ENCODE results near the gene ATP2A3. TPM values are rescaled to one million over a fixed set of nuclear protein-coding genes. Genes with fewer than 3 reads are reported as not detected.

The ATP2A3 gene
- total RNA-seq, 2 donors from 2014 or later: 27.5 to 27.7 TPM

GRCh38 chr17:3921502-3922319, 42.5 kb downstream of the ATP2A3 start:
- intact Hi-C loops (cut with DNase I): no loop called here
- peak; percentile 89 for DNase-seq (ENCODE audit: low spot score)

DNA sequence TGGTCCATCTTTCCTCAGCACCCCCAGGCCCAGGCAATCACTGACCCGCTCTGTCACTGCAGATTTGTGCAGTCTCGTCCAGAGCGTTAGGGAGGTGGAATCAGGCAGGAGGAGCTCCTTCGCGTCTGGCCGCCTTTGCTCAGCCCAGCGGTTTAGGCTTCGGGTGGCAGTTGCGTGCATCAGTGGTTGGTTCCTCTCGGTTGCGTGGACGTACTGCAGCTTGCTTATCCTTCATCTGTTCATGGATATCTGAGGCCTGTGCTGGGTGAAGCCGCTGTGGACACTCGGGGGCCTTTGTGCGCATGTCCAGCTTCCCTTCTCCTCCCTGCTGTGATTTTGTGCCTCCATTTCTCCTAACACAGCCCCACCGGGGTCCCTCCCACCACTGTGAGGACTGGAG, 43.2 kb downstream of the ATP2A3 start:
- DNase-seq (ENCODE audit: low spot score): no peak
- intact Hi-C loops (cut with DNase I): no loop called here

DNA sequence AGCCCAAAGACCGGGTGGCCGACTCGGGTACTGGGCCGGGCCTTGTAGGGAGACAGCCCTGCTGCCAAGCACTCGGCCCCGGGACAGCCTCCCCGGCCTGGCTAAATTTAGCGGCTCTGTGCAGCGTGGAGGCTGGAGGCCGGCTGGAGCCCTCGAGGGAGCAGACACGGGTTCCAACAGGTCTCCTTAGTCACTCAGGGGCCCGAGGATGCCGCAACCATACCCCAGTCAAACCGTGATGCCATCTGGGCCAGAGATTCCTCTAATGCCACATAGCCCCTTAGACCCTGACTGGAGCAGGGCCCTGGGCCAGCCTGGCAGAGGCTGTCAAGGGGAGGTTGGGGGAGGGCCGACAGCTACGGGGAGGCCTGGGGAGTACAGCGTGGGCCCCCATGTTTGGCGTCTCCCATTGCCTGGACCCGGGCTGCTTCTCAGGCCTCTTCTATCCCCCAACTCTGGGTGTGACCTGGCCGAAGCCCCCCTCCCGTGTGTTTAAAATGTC, 45.1 kb downstream of the ATP2A3 start:
- peak; percentile 92 for DNase-seq (ENCODE audit: low spot score)
- intact Hi-C loops (cut with DNase I): loop anchor here in 1 of 2 donors (10.0 kb wide), 1 partner anchor 86 kb away; no protein-coding TSS in a partner anchor

DNA sequence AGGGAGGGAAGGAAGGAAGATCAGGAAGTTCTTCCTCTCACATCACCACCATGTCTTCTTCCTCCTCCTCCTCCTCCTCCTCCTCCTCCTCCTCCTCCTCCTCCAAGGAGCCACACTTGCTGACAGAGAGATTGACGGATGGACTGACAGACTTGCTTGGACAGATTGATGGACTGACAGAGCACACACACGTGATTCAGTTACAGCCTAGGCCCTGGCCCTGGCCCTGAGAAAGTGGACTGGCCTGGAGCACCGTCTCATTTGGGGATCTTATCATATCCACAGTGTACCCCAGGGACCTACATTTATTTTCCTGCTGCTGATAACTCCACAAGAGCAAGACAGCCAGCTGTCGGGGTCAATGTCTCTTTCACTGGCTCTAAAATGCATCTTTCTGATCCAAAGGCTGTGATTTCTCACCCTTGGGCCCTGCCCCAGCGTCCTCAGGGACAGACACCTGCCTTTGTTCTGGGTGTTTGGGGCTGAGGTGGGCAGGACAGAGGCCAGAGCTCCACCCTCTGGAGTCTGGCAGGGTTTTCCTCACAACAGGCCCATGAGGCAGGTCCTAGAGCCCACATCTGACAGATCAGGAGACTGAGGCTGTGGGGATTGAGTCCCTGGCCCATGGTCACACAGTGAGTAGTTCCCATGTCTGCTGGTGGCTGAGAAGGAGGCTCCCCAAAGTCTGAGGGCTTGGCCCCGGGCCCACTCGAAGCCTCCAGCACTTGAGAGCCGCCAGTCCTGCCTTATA, 45.7 kb downstream of the ATP2A3 start:
- intact Hi-C loops (cut with DNase I): loop anchor here in 1 of 2 donors (10.0 kb wide), 1 partner anchor 86 kb away; no protein-coding TSS in a partner anchor
- DNase-seq (ENCODE audit: low spot score): no peak

DNA sequence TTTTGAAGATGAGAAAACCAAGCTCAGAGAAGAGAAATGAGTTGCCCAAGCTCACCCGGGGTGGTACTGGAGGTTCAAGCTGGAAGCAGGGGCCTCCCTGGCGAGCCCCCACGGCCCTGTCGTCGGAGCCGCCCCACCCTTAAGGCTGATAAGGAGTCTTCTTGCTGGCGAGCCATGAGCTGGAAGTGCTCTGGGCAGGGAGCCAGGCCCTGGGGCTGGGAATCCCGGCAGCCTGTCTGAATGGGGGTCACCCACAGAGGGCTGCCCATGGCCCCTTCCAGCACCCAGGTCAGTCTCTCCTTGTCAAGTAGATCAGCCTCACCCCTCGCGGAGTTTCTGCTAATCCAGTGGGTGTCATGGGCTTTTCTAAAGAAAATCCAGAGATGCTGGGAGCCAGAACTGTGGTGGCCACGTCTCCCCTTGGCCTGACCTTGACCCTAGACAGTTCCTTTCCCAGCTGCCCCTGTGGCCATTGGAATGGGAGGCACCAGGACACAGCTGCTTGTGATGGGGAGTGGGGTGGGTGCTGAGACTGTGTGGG, 46.8 kb downstream of the ATP2A3 start:
- DNase-seq (ENCODE audit: low spot score): peak; percentile 90
- intact Hi-C loops (cut with DNase I): loop anchor here in 1 of 2 donors (10.0 kb wide), 1 partner anchor 87 kb away; no protein-coding TSS in a partner anchor

DNA sequence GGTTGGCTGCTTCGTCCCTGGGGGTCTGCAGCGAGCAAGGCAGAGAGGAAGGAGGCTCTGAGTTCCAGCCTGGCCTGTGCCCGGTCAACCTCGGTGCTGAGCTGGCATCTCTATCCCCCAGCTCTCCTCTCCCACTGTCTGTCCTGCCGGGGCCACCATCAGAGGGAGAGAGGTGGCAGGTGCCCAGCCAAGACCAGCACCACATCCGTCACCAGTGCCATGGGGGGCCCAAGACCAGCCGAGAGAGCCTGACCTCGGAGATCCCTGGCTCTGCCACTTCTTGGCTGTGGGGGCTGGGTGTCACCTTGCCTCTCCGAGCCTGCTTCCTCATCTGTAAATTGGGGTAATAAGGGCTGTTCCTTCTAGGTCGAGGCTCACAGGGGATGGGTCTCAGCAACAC, 47.4 kb downstream of the ATP2A3 start:
- intact Hi-C loops (cut with DNase I): loop anchor here in 1 of 2 donors (10.0 kb wide), 1 partner anchor 88 kb away; no protein-coding TSS in a partner anchor
- DNase-seq (ENCODE audit: low spot score): peak; percentile 79

DNA sequence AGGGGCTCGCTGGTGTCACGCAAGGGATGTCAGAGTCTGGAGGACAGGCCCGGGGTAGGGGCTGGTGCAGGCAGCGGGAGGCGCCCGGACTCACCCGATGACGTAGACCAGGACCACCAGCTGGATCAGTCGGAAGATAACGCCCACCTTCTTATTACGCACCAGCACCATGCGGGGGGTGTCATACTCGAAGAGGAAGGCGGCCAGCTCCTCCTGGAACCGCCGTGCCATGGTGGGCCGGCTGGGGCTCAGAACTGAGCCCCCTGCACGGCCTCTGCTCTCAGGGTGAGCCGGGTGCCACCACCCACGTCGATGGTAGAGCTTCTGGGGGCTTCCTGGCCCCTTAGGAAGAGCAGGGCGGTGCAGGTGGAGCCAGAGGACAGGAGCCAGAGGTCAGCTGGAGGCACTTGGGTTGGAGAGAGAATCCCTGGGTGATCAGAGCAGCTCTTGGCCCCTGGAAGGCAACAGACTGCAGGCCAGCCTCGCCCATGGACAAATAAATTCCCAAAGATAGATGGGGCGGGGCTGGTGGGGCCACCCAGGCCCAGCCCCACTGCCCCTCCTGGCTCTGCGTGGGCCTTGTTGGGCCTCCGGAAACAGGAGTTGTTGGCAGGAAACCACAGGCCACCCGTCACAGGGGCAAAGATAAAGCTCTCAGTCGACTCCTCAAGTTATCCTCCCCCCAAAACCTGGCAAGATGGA, 48.1 kb downstream of the ATP2A3 start, which contains the start of gene P2RX1:
P2RX1 (minus strand) TSS at position 471 of the 702 bp plus-strand sequence; CDS start at position 231, 240 bp downstream.
- DNase-seq (ENCODE audit: low spot score): peak; percentile 87
- intact Hi-C loops (cut with DNase I): loop anchor here in 1 of 2 donors (2.0 to 10.0 kb wide), 2 partner anchors 63 to 89 kb away; no protein-coding TSS in a partner anchor

DNA sequence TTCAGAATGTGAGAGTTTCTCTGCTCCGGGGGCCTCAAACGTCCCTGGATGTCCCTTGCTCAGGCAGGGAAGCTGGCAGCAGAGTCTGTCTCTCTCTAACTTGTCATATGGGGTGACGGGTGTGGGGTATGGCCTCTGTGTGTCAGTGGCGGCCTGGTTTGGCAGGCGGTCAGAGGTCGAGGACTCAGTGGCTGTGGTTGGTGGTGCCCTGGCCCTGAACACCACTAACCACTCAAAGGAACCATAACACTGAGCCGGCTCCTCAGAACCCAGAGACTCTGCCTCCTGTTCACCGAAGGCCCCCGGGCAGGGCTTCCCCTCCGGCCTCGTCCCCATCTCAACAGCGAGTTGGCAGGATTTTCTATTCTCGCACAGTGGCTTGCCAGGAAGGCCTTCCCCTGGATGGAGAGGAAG, 48.6 kb downstream of the ATP2A3 start:
- intact Hi-C loops (cut with DNase I): loop anchor here in 1 of 2 donors (2.0 to 10.0 kb wide), 2 partner anchors 63 to 89 kb away; no protein-coding TSS in a partner anchor
- DNase-seq (ENCODE audit: low spot score): peak; percentile 79

GRCh38 chr17:3914312-3914670, 49.9 kb downstream of the ATP2A3 start:
- intact Hi-C loops (cut with DNase I): loop anchor here (2.0 to 10.0 kb wide), 3 partner anchors 61 to 93 kb away; no protein-coding TSS in a partner anchor
- peak; percentile 82 for DNase-seq (ENCODE audit: low spot score)

- peak; percentile 94 for DNase-seq (ENCODE audit: low spot score)
- intact Hi-C loops (cut with DNase I): loop anchor here (2.0 to 10.0 kb wide), 3 partner anchors 61 to 94 kb away; no protein-coding TSS in a partner anchor
These were observed 50.5 kb downstream of the ATP2A3 start for GRCh38 chr17:3913531-3914311.

- intact Hi-C loops (cut with DNase I): loop anchor here (5.0 to 10.0 kb wide), 2 partner anchors 92 to 94 kb away; no protein-coding TSS in a partner anchor
- DNase-seq (ENCODE audit: low spot score): no peak
These were observed 51.4 kb downstream of the ATP2A3 start for GRCh38 chr17:3912827-3913226.

DNA sequence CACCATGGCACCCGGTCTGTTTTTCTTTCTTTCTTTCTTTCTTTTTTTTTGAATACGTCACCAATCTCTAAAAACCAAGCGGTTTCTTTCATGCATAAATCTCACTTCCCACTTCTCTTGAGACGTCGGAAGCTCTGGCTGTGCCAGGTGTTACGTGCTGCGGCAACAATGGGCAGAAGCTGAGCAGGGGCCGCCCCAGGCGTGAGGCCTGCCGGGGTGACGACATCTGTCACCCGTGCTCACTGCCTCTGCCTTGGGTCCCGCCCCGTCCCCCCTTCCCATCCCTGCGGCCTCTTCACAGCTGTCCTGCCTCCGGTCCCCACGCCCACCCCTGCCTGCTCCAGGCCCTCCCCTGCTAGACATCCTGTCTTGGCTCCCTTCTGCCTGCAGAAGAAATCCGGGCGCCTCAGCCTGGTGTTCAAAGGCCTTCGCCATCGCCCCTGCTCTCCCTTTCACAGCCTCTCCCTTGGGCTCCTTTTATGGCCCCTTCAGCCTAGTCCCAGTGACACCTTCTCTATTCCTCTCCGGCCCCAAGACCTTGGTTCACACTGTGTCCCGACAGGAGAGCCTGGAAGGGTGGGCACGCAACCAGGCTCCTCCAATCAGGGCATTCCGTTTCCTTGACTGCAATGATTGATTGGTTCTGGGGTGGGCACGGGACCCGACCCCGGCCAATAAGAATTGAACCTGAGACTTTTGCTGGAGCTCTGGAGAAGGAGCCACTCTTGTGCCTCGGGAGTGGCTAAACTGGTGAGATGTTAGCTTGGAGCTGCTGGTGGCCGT, 52.8 kb downstream of the ATP2A3 start:
- intact Hi-C loops (cut with DNase I): loop anchor here (5.0 to 10.0 kb wide), 2 partner anchors 93 to 96 kb away; no protein-coding TSS in a partner anchor
- peak; percentile 85 for DNase-seq (ENCODE audit: low spot score)

DNA sequence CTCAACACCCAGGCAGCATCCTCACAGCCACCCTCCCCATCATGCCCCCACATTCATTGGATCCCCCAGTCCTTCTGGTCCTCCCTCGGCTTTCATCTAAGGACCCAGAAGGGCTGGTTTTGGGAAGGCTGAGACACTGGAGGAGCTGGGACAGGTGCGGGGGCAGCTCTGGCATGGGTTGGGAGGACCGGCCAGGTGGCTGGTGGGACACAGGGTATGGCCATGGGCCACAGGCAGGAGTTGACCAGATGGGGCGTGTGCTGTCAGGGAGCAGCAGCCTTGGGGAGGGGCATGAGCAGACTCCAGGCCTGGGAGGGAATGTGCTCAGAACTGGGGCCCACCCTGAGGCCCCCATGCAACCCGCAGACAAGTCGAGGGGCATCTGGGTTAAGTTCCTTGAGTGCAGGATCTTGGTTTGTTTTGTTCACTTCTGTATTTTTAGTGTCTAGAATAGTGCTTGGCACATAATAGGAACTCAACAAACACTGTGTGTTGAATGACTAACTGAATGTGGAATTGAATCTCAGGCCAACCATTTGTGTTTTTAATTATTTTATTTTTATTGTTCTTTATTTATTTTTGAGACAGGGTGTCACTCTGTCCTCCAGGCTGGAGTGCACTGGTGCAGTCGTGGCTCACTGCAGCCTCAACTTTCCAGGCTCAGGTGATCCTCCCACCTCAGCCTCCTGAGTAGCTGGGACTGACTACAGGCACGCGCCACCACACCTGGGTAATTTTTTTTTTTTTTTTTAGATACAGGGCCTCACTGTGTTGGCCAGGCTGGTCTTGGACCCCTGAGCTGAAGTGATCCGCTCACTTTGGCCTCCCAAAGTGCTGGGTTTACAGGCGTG, 53.6 kb downstream of the ATP2A3 start:
- intact Hi-C loops (cut with DNase I): loop anchor here (5.0 to 10.0 kb wide), 2 partner anchors 94 to 97 kb away; no protein-coding TSS in a partner anchor
- DNase-seq (ENCODE audit: low spot score): no peak

GRCh38 chr17:3909257-3909656, 55.0 kb downstream of the ATP2A3 start:
- intact Hi-C loops (cut with DNase I): no loop called here
- no peak for DNase-seq (ENCODE audit: low spot score)

DNA sequence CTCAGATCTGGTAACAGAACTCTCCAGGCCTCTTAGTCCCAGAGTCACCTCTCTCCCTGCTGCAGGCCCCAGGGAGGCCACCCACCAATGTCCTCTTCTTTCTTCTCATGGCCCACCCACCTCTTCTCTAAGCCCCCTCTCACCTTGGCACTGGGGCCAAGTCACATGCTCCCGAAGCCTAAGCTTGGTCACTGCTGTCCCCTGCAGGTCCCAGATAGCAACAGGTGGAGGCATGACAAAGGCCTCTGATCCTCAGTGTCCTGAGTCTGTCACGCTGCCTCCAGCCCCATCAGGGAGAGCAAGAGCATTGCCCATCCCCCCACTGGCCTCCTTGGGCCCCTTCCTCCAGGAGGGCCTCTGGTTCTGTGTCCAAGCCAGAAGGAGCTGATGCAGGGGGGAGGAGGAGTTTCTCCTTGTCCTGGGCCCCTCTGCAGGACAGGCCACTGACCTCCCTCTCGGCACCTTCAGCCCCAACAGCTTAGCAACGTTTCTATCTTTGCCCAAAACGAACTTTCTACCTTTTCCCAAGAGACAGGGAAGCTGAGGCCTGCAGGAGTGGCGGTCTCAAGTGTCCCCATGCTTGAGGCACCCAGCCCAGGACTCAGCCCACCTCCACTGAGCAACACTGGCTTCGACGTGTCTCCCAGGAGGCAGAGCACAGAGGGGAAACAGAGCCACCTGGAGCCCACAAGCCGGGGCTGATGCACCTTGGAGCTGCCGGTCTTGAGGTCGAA, 56.6 kb downstream of the ATP2A3 start:
- no peak for DNase-seq (ENCODE audit: low spot score)
- intact Hi-C loops (cut with DNase I): no loop called here
